IMR-90 (cell line): ENCODE measurements around the gene RASGRF2. TPM values are rescaled to one million over a fixed set of nuclear protein-coding genes. Genes with fewer than 3 reads are reported as not detected.

Source experiments
- ATAC-seq: fragments of 200-7000 bp; cut with Tn5 transposase; 2 replicates; pipeline ENCODE4 v1.9.1; 2020; ENCODE audit warnings: low read depth, mild to moderate bottlenecking, moderate library complexity
- BruUV-seq: library from RNA; stranded (reverse); fragments of 400-500 nt; replicated peaks from 2 replicates; lab custom pipeline; 2021; lab: Mats Ljungman, UMichigan
- CTCF ChIA-PET: fragments of 300-600 bp; formaldehyde crosslinking; extraction: SDS; loops from one replicate; lab custom pipeline; 2021; ENCODE audit warnings: antibody characterized with exemption; lab: Yijun Ruan, JAX
- POLR2A ChIA-PET: fragments of 300-600 bp; sonication (Branson Sonifier 250); formaldehyde crosslinking; loops from one replicate; lab custom pipeline; 2022; ENCODE audit warnings: antibody characterized with exemption; ENCODE audit not compliant: unreplicated experiment; lab: Charles Lee
- DNase-seq: peaks from one replicate; pipeline ENCODE4 v3.0.0; 2013
- H2AFZ ChIP-seq: replicated peaks from 2 replicates; pipeline ENCODE3; 2013; ENCODE audit warnings: low read length, mild to moderate bottlenecking; ENCODE audit not compliant: poor library complexity
- H2AK5ac ChIP-seq: 2 replicates; pipeline ENCODE4 v1.6.1; 2013; ENCODE audit warnings: low read depth, low read length, inconsistent platforms
- H2AK9ac ChIP-seq: replicated peaks from 2 replicates; pipeline ENCODE3; 2013; ENCODE audit warnings: mild to moderate bottlenecking, low read depth, low read length, moderate library complexity; ENCODE audit not compliant: poor library complexity
- H2BK120ac ChIP-seq: 2 replicates; pipeline ENCODE4 v1.6.1; 2013; ENCODE audit warnings: low read depth, low read length, inconsistent platforms
- H2BK15ac ChIP-seq: 3 replicates; pipeline ENCODE4 v1.6.1; 2013; ENCODE audit warnings: low read depth, low read length, inconsistent platforms
- H2BK20ac ChIP-seq: 2 replicates; pipeline ENCODE4 v1.6.1; 2013; ENCODE audit warnings: low read depth, mild to moderate bottlenecking, inconsistent platforms, low read length, moderate library complexity
- H2BK5ac ChIP-seq: 2 replicates; pipeline ENCODE4 v1.6.1; 2013; ENCODE audit warnings: mild to moderate bottlenecking, low read depth, low read length, inconsistent platforms; ENCODE audit not compliant: poor library complexity, severe bottlenecking
- H3K14ac ChIP-seq: replicated peaks from 2 replicates; pipeline ENCODE4 v1.6.1; 2013; ENCODE audit warnings: low read depth, low read length, inconsistent platforms
- H3K18ac ChIP-seq: 2 replicates; pipeline ENCODE4 v1.6.1; 2013; ENCODE audit warnings: low read depth, low read length, control low read depth
- H3K23ac ChIP-seq: 2 replicates; pipeline ENCODE4 v1.6.1; 2013; ENCODE audit warnings: low read depth, low read length, inconsistent platforms
- H3K27ac ChIP-seq: 2 replicates; pipeline ENCODE4 v1.5.1; 2013; ENCODE audit warnings: mild to moderate bottlenecking, control low read depth, low read length; ENCODE audit not compliant: insufficient read depth
- H3K27me3 ChIP-seq: 2 replicates; pipeline ENCODE4 v1.6.1; 2013; ENCODE audit warnings: low read length; ENCODE audit not compliant: control insufficient read depth, insufficient read depth
- H3K36me3 ChIP-seq: 2 replicates; pipeline ENCODE4 v1.6.1; 2013; ENCODE audit warnings: low read length, mixed read lengths; ENCODE audit not compliant: control insufficient read depth, insufficient read depth
- H3K4ac ChIP-seq: 2 replicates; pipeline ENCODE4 v1.6.1; 2013; ENCODE audit warnings: low read depth, low read length, inconsistent platforms
- H3K4me1 ChIP-seq: 2 replicates; pipeline ENCODE4 v1.6.1; 2013; ENCODE audit warnings: low read length, mixed read lengths; ENCODE audit not compliant: control insufficient read depth, insufficient read depth
- H3K4me2 ChIP-seq: 2 replicates; pipeline ENCODE4 v1.6.1; 2013; ENCODE audit warnings: low read depth, mild to moderate bottlenecking, control low read depth, low read length, moderate library complexity
- H3K4me3 ChIP-seq: 2 replicates; pipeline ENCODE4 v1.5.1; 2013; ENCODE audit warnings: low read depth, mild to moderate bottlenecking, control low read depth, low read length, moderate library complexity; ENCODE audit not compliant: insufficient read depth
- H3K56ac ChIP-seq: 2 replicates; pipeline ENCODE4 v1.6.1; 2013; ENCODE audit warnings: low read length, inconsistent platforms; ENCODE audit not compliant: insufficient read depth; ENCODE audit errors: extremely low read depth
- H3K79me1 ChIP-seq, 2 experiments: 2 replicates each; pipeline ENCODE4 v1.6.1; 2013; ENCODE audit warnings: low read length in 2 of 2, inconsistent platforms in 1 of 2, low read depth in 1 of 2
- H3K9ac ChIP-seq: 2 replicates; pipeline ENCODE4 v1.6.1; 2013; ENCODE audit warnings: low read depth, low read length, control low read depth
- H3K9me1 ChIP-seq: 2 replicates; pipeline ENCODE4 v1.6.1; 2013; ENCODE audit warnings: low read length, inconsistent platforms; ENCODE audit not compliant: insufficient read depth
- H3K9me3 ChIP-seq: 2 replicates; pipeline ENCODE4 v1.6.1; 2013; ENCODE audit warnings: low read length; ENCODE audit not compliant: control insufficient read depth, insufficient read depth
- H4K20me1 ChIP-seq: 2 replicates; pipeline ENCODE4 v1.6.1; 2013; ENCODE audit warnings: low read length, inconsistent platforms; ENCODE audit not compliant: insufficient read depth
- H4K5ac ChIP-seq: 2 replicates; pipeline ENCODE4 v1.6.1; 2013; ENCODE audit warnings: mild to moderate bottlenecking, low read depth, low read length, control low read depth
- H4K8ac ChIP-seq, 2 experiments: 2 replicates each; pipeline ENCODE4 v1.6.1; 2013; ENCODE audit warnings: low read depth in 2 of 2, low read length in 2 of 2, control low read depth in 1 of 2, inconsistent platforms in 1 of 2
- H4K91ac ChIP-seq: 2 replicates; pipeline ENCODE4 v1.6.1; 2013; ENCODE audit warnings: low read depth, low read length, inconsistent platforms; ENCODE audit not compliant: insufficient read depth
- ELK1 ChIP-seq: fragments of 150-350 bp; IDR thresholded peaks from 2 replicates; pipeline ENCODE4 v1.6.1; 2016; ENCODE audit warnings: low read depth, mild to moderate bottlenecking, low read length, moderate library complexity, borderline replicate concordance
- RAD21 ChIP-seq: IDR thresholded peaks from 2 replicates; pipeline ENCODE4 v1.6.1; 2012; ENCODE audit warnings: low read length, improper control_type of control experiment
- RCOR1 ChIP-seq: IDR thresholded peaks from 2 replicates; pipeline ENCODE4 v1.6.1; 2012; ENCODE audit warnings: mild to moderate bottlenecking, low read length, improper control_type of control experiment; ENCODE audit not compliant: insufficient replicate concordance
- RFX5 ChIP-seq: IDR thresholded peaks from 2 replicates; pipeline ENCODE4 v1.8.0; 2012; ENCODE audit warnings: low read depth, mild to moderate bottlenecking, low read length, moderate library complexity
- WGBS, 2 experiments: methylation state at CpG; one replicate each; pipeline versions ENCODE4 v1.1.5 to v1.1.7; 2013; ENCODE audit warnings: missing lambda C conversion rate in 2 of 2; ENCODE audit not compliant: insufficient read length in 1 of 2; ENCODE audit errors: extremely low coverage in 2 of 2; 5-methylcytosine and 5-hydroxymethylcytosine counted together
- dilution Hi-C: fragments of 300-500 bp; cut with HindIII; formaldehyde crosslinking; loops from one replicate; pipeline ENCODE4 v1.14.3; 2018; ENCODE audit warnings: low sequenced_read_pairs; ENCODE audit not compliant: unreplicated experiment
- in situ Hi-C: fragments of 300-500 bp; cut with MboI; formaldehyde crosslinking; loops from 3 replicates; pipeline ENCODE4 v1.14.3; 2019; ENCODE audit warnings: low sequenced_read_pairs, inconsistent platforms, mixed read lengths
- intact Hi-C: fragments of 100-400 bp; cut with micrococcal nuclease; formaldehyde crosslinking; loops from 2 replicates; pipeline ENCODE4 v1.10.0; 2022
- polyA plus RNA-seq, 3 experiments: library from polyadenylated mRNA; depleted of rRNA; stranded (reverse); fragments of >200 nt; gene quantifications; 2 replicates each; pipeline ENCODE4 v1.2.3, GENCODE V29; 2012; ENCODE audit warnings: low replicate concordance in 1 of 3
- total RNA-seq: library from RNA; depleted of rRNA; stranded (reverse); fragments of >200 nt; gene quantifications from 2 replicates; pipeline ENCODE4 v1.2.3, GENCODE V29; 2012

RASGRF2 gene
- total and polyA plus RNA-seq, 2 of the 4 experiments (the other 2 are of a cell fraction), result 2.9 to 5.0 TPM

DNA sequence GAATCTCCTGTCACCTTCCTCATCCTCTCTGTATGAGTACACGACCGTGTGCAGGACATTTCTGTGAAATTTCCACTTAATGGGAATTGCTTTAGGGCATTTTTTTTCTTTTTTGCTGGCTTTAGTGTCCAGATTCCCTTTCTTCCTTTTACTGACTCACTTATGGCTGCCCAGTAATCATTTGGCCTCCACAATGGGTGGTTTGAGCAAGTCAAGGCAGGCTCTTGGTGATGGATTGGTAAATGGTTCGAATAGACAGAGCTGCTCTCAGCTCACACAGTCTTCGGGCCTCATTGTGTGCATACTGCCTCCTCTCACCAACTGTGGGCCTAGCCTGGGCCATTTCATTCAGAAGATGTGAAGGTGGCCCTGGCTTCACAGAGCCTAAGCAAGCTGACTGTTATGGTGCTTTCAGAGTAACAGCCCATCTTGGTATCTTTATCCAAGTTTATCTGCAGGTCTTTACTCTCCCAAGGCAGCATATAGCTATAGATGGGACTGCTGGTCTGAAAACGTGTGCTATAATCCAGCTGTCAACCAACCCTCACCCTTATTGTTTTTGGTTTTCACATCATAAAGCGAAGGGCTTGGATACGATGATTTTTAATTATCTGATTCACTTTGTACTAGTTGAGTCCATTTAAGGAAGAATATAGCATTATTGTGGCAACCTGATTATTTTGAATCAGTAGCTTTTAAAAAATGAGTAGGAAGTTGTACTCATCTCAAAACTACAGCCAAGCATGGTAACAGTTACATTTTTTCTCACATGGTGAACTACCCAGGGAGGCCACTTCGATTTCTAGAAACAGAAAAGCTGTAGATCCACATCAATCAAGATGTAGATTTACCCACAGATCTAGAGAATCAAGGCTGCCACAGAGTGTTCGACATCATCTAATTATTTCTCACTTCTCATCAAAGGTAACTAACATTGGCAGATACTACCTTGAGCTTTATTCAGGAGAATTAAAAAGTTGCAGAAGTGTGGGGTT is 222.5 kb downstream of the RASGRF2 start:
- H3K9me3 ChIP-seq, result no peaks in the 10 kb centered on the region
- no peak overlapping the region for H2AK5ac ChIP-seq
- H4K5ac ChIP-seq, result no peak overlapping the region
- no peak overlapping the region for H3K18ac ChIP-seq
- intact Hi-C loops, result no loop called here
- DNase-seq, result no peak
- POLR2A ChIA-PET, result no interaction called here
- TF ChIP-seq RAD21, result no peak
- no peak for TF ChIP-seq RFX5
- no peak for TF ChIP-seq ELK1
- TF ChIP-seq RCOR1, result no peak
- H4K20me1 ChIP-seq, result no peaks in the 10 kb centered on the region
- CTCF ChIA-PET, result interaction anchor here (0.6 kb wide), 1 partner anchor 702 kb away, joined by 3 read pairs; no protein-coding TSS in a partner anchor
- H3K79me1 ChIP-seq, result no peaks in the 10 kb centered on the region; a peak in 1 of 4 replicates
- H3K4me2 ChIP-seq, result no peak overlapping the region
- H3K9me1 ChIP-seq, result 0 out of 2 replicates have a peak, but pooled peaks cover 3% of the 10 kb centered on the region
- H4K91ac ChIP-seq, result no peak overlapping the region
- H2BK5ac ChIP-seq, result no peak overlapping the region
- no peaks in the 10 kb centered on the region for H3K27me3 ChIP-seq
- no peak overlapping the region for H2BK20ac ChIP-seq
- H3K4me3 ChIP-seq, result no peak overlapping the region
- no peak overlapping the region for H3K14ac ChIP-seq
- no peak overlapping the region for H2BK120ac ChIP-seq
- no TSS peak for BruUV-seq
- no peak overlapping the region for H3K9ac ChIP-seq
- dilution Hi-C loops, result no loop called here
- no peak overlapping the region for H3K56ac ChIP-seq
- in situ Hi-C loops, result no loop called here
- no peak overlapping the region for H4K8ac ChIP-seq
- H3K4me1 ChIP-seq, result no peaks in the 10 kb centered on the region
- WGBS, 2 experiments, result no CpG with 5 or more reads among the region's 9 CpGs
- no peak overlapping the region for H2BK15ac ChIP-seq
- peaks cover 6% of the 10 kb centered on the region; the same call in 1 of the 2 replicates for H3K36me3 ChIP-seq
- H3K23ac ChIP-seq, result no peak overlapping the region
- H2AFZ ChIP-seq, result no peak overlapping the region
- H2AK9ac ChIP-seq, result no peak overlapping the region
- H3K4ac ChIP-seq, result no peak overlapping the region
- ATAC-seq, result no peak
- H3K27ac ChIP-seq, result no peak overlapping the region
